Ascending aorta (tissue), 2 donors: Measurements from ENCODE around the gene ADCY7. TPM values are rescaled to one million over a fixed set of nuclear protein-coding genes. Genes with fewer than 3 reads are reported as not detected.

ENCODE experiments used
- DNase-seq, 2 donors: peaks; one replicate each; pipeline ENCODE4 v3.0.0-alpha.2; 2019; ENCODE audit warnings: low spot score in 2 of 2
- H3K27ac ChIP-seq, 2 donors: fragments of 200-600 bp; sonication (generic); one replicate each; pipeline ENCODE4 v1.5.1; 2016 to 2017; ENCODE audit warnings: mild to moderate bottlenecking in 1 of 2
- H3K27me3 ChIP-seq: fragments of 200-600 bp; sonication (generic); one replicate; pipeline ENCODE4 v1.5.1; 2017
- H3K36me3 ChIP-seq, 2 donors: fragments of 200-600 bp; sonication (generic); one replicate each; pipeline ENCODE4 v1.5.1; 2016
- H3K4me1 ChIP-seq, 2 donors: fragments of 200-600 bp; sonication (generic); one replicate each; pipeline ENCODE4 v1.5.1; 2016 to 2017; ENCODE audit warnings: mild to moderate bottlenecking in 1 of 2
- H3K4me3 ChIP-seq, 2 donors: fragments of 200-600 bp; sonication (generic); one replicate each; pipeline ENCODE4 v1.5.1; 2016 to 2017; ENCODE audit warnings: mild to moderate bottlenecking in 1 of 2
- H3K9me3 ChIP-seq, 2 donors: fragments of 200-600 bp; sonication (generic); one replicate each; pipeline ENCODE4 v1.5.1; 2016
- CTCF ChIP-seq, 3 experiments: fragments of 200-600 bp in 2 of 3; fragments of 450-650 bp in 1 of 3; sonication (generic) in 2 of 3; IDR thresholded peaks; one replicate each; pipeline ENCODE4 v1.5.1; 2016 to 2019; ENCODE audit warnings: antibody characterized with exemption in 3 of 3, mild to moderate bottlenecking in 1 of 3, moderate library complexity in 1 of 3
- intact Hi-C: fragments of 100-400 bp; cut with DNase I; formaldehyde crosslinking; loops from one replicate; pipeline ENCODE4 v1.15.1; 2023
- total RNA-seq: library from RNA; depleted of rRNA; stranded (reverse); fragments of >200 nt; gene quantifications from one replicate; pipeline ENCODE4 v1.1.0, GENCODE V29; 2016

Gene ADCY7
- total RNA-seq, 1 donor from 2014 or later, result 8.2 TPM

DNA sequence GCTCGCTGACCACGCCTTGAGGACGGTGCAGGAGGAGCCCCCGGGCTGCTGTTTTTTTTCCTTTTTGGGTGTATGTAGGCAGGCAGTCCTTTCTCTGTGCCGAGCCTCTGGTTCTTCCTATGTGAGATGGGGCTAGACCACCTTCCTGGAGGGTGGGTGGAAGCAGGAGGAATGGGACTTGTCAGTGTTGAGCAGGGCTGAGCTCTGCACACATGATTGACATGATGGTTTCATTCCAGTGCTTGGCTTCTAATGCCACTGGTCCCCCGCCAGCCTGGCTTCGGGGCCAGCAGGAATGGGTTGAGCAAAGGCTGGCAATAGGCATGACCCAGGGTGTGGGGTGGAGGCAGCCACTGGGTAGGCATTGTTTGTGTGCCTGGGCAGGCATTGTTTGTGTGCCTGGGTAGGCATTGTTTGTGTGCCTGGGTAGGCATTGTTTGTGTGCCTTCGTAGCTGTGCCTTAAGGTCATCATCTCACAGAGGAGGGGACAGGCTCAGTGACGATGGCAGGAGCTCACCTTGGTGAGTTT is 14.2 kb upstream of the ADCY7 start:
- Histone ChIP-seq H3K36me3 (no peaks in the 10 kb centered on the region), H3K4me3 (no peak overlapping the region), H3K27me3 (no peaks in the 10 kb centered on the region), H3K9me3 (no peaks in the 10 kb centered on the region), H3K27ac (no peak overlapping the region), H3K4me1 (peaks cover 0 to 16% of the 10 kb centered on the region in 2 donors)
- no peak for TF ChIP-seq CTCF (IDR thresholded peaks at IDR 0.05)
- DNase-seq, result no peak
- intact Hi-C loops, result no loop called here

GRCh38 chr16:50252874-50253513 is 13.4 kb upstream of the ADCY7 start:
- DNase-seq, result no peak
- H3K4me3 ChIP-seq, result no peak overlapping the region
- H3K36me3 ChIP-seq, result no peaks in the 10 kb centered on the region
- no peaks in the 10 kb centered on the region for H3K9me3 ChIP-seq
- intact Hi-C loops, result no loop called here
- no peak for TF ChIP-seq CTCF (IDR thresholded peaks at IDR 0.05)
- no peak overlapping the region for H3K27ac ChIP-seq
- no peaks in the 10 kb centered on the region for H3K27me3 ChIP-seq
- H3K4me1 ChIP-seq, result peaks cover 0 to 16% of the 10 kb centered on the region in 2 donors

DNA sequence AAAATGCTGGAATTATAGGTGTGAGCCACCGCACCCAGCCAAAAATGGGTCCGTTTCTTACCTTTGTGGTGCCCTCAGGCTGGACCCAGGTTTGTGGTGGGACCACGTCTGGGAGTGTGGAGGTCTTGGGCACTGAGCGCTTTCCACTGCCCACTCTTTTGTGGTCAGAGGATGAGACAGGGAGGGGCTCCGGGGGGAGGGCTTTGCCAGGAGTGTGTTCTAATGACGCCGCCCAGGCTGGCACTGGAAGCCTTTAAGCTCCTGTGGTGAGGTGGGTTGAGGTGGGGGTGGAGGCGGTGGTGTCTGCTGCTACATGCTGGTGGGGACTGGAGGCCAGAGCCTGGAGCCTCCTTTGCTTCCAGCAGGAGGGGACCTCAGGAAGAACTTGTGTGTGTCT is 12.8 kb upstream of the ADCY7 start:
- Histone ChIP-seq H3K9me3 (no peaks in the 10 kb centered on the region), H3K27ac (no peak overlapping the region), H3K36me3 (no peaks in the 10 kb centered on the region), H3K4me1 (peaks cover 0 to 16% of the 10 kb centered on the region in 2 donors), H3K27me3 (no peaks in the 10 kb centered on the region), H3K4me3 (no peak overlapping the region)
- TF ChIP-seq CTCF (IDR thresholded peaks at IDR 0.05), result no peak
- intact Hi-C loops, result no loop called here
- DNase-seq, result no peak

- Histone ChIP-seq H3K36me3 (no peaks in the 10 kb centered on the region), H3K27ac (no peak overlapping the region), H3K4me1 (peaks cover 0 to 16% of the 10 kb centered on the region in 2 donors), H3K4me3 (no peak overlapping the region), H3K27me3 (no peaks in the 10 kb centered on the region), H3K9me3 (no peaks in the 10 kb centered on the region)
- no peak for DNase-seq
- TF ChIP-seq CTCF (IDR thresholded peaks at IDR 0.05), result no peak
- intact Hi-C loops, result no loop called here
These were observed 12.3 kb upstream of the ADCY7 start for GRCh38 chr16:50254072-50254471.

- intact Hi-C loops, result no loop called here
- H3K27me3 ChIP-seq, result no peaks in the 10 kb centered on the region
- H3K9me3 ChIP-seq, result no peaks in the 10 kb centered on the region
- DNase-seq, result no peak
- H3K27ac ChIP-seq, result no peak overlapping the region
- H3K36me3 ChIP-seq, result no peaks in the 10 kb centered on the region
- H3K4me3 ChIP-seq, result no peak overlapping the region
- peaks cover 0 to 24% of the 10 kb centered on the region in 2 donors for H3K4me1 ChIP-seq
- no peak for TF ChIP-seq CTCF (IDR thresholded peaks at IDR 0.05)
These were observed 10.8 kb upstream of the ADCY7 start for GRCh38 chr16:50255538-50255937.
